Keratinocyte (primary cell): ENCODE data around the gene FMOD.

ENCODE experiments used
- CTCF ChIP-seq, 3 experiments: IDR thresholded peaks in 1 of 3; conservative IDR thresholded peaks in 1 of 3; optimal IDR thresholded peaks in 1 of 3; 2 replicates in 2 of 3; 3 replicates in 1 of 3; pipeline versions ENCODE3 to v1.5.1; 2011; ENCODE audit warnings: low read length in 3 of 3, mild to moderate bottlenecking in 3 of 3, moderate library complexity in 2 of 3, control low read depth in 1 of 3, inconsistent platforms in 1 of 3; ENCODE audit not compliant: insufficient read depth in 2 of 3; ENCODE audit errors: extremely low read depth in 1 of 3
- EZH2 ChIP-seq: IDR thresholded peaks from one replicate; pipeline ENCODE4 v1.6.1; 2012; ENCODE audit warnings: inconsistent platforms, mild to moderate bottlenecking, low read length, moderate library complexity

DNA sequence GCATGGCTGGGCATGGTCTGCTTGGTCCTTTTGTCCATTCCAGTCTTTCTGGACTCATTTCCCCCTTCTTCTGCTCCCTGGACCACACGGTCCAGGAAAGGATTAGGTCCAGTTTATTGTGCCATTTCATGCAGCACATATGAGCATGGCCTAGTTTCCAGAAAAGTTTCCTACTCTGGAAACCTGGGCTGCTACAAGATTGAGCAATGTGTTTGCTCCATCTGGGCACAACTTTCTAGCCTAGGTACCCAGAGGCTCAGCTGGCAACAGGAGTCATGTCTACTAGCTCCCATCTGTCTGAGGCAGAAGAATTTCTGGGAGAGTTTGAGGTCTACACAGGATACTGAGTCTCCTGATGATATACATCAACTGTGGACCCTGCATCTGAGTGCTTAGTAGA is 14.8 kb downstream of the FMOD start:
- TF ChIP-seq CTCF (optimal IDR thresholded peaks at IDR 0.05 in 1 of 3, IDR thresholded peaks at IDR 0.05 in 1 of 3, conservative IDR thresholded peaks at IDR 0.05 in 1 of 3; ENCODE audit: extremely low read depth in 1 of 3, insufficient read depth in 2 of 3, low read length in 3 of 3) (no peak), EZH2 (no peak)
